GM12892 (cell line): ENCODE results near the gene PLA2G4F.

Experiments used
- POLR2A ChIP-seq: IDR thresholded peaks from 2 replicates; pipeline ENCODE4 v1.6.1; 2011; ENCODE audit warnings: low read depth, low read length, control low read depth
- POLR2AphosphoS5 ChIP-seq: IDR thresholded peaks from 2 replicates; pipeline ENCODE4 v1.6.1; 2011; ENCODE audit warnings: low read depth, low read length, control low read depth
- TAF1 ChIP-seq: IDR thresholded peaks from 2 replicates; pipeline ENCODE4 v1.6.1; 2011; ENCODE audit warnings: low read depth, mild to moderate bottlenecking, control low read depth, low read length, borderline replicate concordance

DNA sequence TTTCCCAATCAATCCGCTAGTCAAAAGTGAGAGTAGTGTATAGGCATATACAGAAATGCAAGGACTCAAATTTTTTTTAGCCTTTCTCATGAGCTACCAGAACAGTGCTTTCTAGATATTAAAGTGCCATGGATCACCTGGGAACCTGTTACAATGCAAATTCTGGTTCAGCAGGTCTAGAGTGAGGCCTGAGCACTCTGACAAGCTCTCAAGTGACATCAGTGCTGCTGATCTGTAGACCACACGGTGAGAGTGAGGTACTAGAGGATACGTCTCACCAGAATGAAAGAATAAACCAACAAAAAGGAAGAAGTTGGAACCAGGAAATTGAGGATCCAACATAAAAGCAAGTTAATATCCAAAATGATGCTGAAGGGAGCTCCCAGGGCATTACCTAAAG, 46.1 kb downstream of the PLA2G4F start:
- TF ChIP-seq POLR2A, result no peak
- no peak for TF ChIP-seq POLR2AphosphoS5
- no peak for TF ChIP-seq TAF1
